K562 (cell line): ENCODE results near the gene AKR1A1. TPM values are rescaled to one million over a fixed set of nuclear protein-coding genes. Genes with fewer than 3 reads are reported as not detected.

ENCODE experiments used
- ATAC-seq: fragments of 200-7000 bp; cut with Tn5 transposase; 3 replicates; pipeline ENCODE4 v1.9.1; 2020; ENCODE audit warnings: moderate library complexity
- BruUV-seq: library from RNA; stranded (reverse); fragments of 400-500 nt; replicated peaks from 2 replicates; lab custom pipeline; 2021; lab: Mats Ljungman, UMichigan
- CTCF ChIA-PET: fragments of 300-600 bp; formaldehyde crosslinking; extraction: SDS; loops from one replicate; lab custom pipeline; 2021; ENCODE audit warnings: low intra/inter-chr PET ratio; lab: Yijun Ruan, JAX
- POLR2A ChIA-PET: fragments of 300-600, 350-650 bp; sonication (Branson Sonifier 250); formaldehyde crosslinking; extraction: SDS; loops from one replicate; lab custom pipeline; 2021; ENCODE audit warnings: antibody characterized with exemption, inconsistent platforms; lab: Yijun Ruan, JAX
- DNase-seq, 4 experiments: peaks; one replicate each; pipeline versions ENCODE4 v3.0.0 to v3.0.0-alpha.2; 2011 to 2018; ENCODE audit warnings: low spot score in 3 of 4, mixed read lengths in 3 of 4; ENCODE audit errors: extremely low read depth in 1 of 4
- FAIRE-seq: peaks from 2 replicates; lab custom pipeline; 2011; peaks lifted over from hg19 to GRCh38; lab: Jason Lieb, UNC
- H2AFZ ChIP-seq: 2 replicates; pipeline ENCODE4 v1.6.0; 2011; ENCODE audit warnings: low read depth, low read length, control low read depth, inconsistent platforms
- H3K27ac ChIP-seq: fragments of 200-600 bp; 3 replicates; pipeline ENCODE4 v1.8.0; 2011; ENCODE audit warnings: low read depth, mild to moderate bottlenecking, control low read depth, inconsistent platforms, low read length, moderate library complexity, mixed read lengths; ENCODE audit errors: extremely low read depth
- H3K27me3 ChIP-seq, 2 experiments: fragments of 300-600 bp in 1 of 2; 2 replicates in 1 of 2; 3 replicates in 1 of 2; pipeline versions ENCODE4 v1.6.0 to v1.8.0; 2011; ENCODE audit warnings: inconsistent platforms in 2 of 2, low read length in 2 of 2, mild to moderate bottlenecking in 1 of 2, mixed read lengths in 1 of 2, moderate library complexity in 1 of 2; ENCODE audit not compliant: control insufficient read depth in 2 of 2, insufficient read depth in 2 of 2
- H3K36me3 ChIP-seq: fragments of 300-600 bp; 3 replicates; pipeline ENCODE4 v1.8.0; 2011; ENCODE audit warnings: mild to moderate bottlenecking, low read length, inconsistent platforms; ENCODE audit not compliant: control insufficient read depth, insufficient read depth
- H3K4me1 ChIP-seq, 2 experiments: fragments of 200-600 bp in 1 of 2; replicated peaks in 1 of 2; 2 replicates in 1 of 2; 3 replicates in 1 of 2; pipeline versions ENCODE4 v1.5.1 to v1.8.0; 2011; ENCODE audit warnings: inconsistent platforms in 2 of 2, low read length in 2 of 2, mild to moderate bottlenecking in 1 of 2, mixed read lengths in 1 of 2, moderate library complexity in 1 of 2; ENCODE audit not compliant: control insufficient read depth in 2 of 2, insufficient read depth in 2 of 2
- H3K4me2 ChIP-seq: 2 replicates; pipeline ENCODE4 v1.6.1; 2011; ENCODE audit warnings: low read length, control low read depth, inconsistent platforms, mixed read lengths; ENCODE audit not compliant: insufficient read depth
- H3K4me3 ChIP-seq: fragments of 200-600 bp; sonication (generic), shearing (Covaris generic); 2 replicates; pipeline ENCODE4 v1.5.1; 2016; ENCODE audit warnings: control low read depth, inconsistent platforms
- H3K79me2 ChIP-seq: fragments of 200-600 bp; 3 replicates; pipeline ENCODE4 v1.8.0; 2011; ENCODE audit warnings: low read length, inconsistent platforms; ENCODE audit not compliant: control insufficient read depth, insufficient read depth
- H3K9ac ChIP-seq, 2 experiments: 2 replicates each; pipeline versions ENCODE4 v1.6.0 to v1.6.1; 2011; ENCODE audit warnings: low read depth in 2 of 2, low read length in 2 of 2, control low read depth in 1 of 2, inconsistent platforms in 1 of 2, mild to moderate bottlenecking in 1 of 2, mixed read lengths in 1 of 2; ENCODE audit not compliant: insufficient read depth in 1 of 2
- H3K9me1 ChIP-seq: one replicate; pipeline ENCODE4 v1.6.0; 2011; ENCODE audit warnings: inconsistent platforms, mild to moderate bottlenecking, low read length, moderate library complexity; ENCODE audit not compliant: control insufficient read depth, insufficient read depth
- H3K9me3 ChIP-seq: replicated peaks from 2 replicates; pipeline ENCODE4 v1.5.1; 2011; ENCODE audit warnings: low read depth, low read length, inconsistent platforms; ENCODE audit not compliant: control insufficient read depth, insufficient read depth
- H4K20me1 ChIP-seq: replicated peaks from 2 replicates; pipeline ENCODE4 v1.6.1; 2011; ENCODE audit warnings: low read length, inconsistent platforms, mixed read lengths; ENCODE audit not compliant: control insufficient read depth, insufficient read depth
- COPS2 ChIP-seq: fragments of 450-650 bp; conservative IDR thresholded peaks from 2 replicates; pipeline ENCODE4 v1.6.1; 2016; ENCODE audit warnings: mild to moderate bottlenecking, moderate library complexity
- FOSL1 ChIP-seq: fragments of 200-800 bp; sonication (Bioruptor generic); conservative IDR thresholded peaks from 2 replicates; pipeline ENCODE4 v1.6.1; 2016; ENCODE audit warnings: missing genetic modification characterization, missing compliant biosample characterization
- KDM5B ChIP-seq: fragments of 200-600 bp; sonication (generic); IDR thresholded peaks from 2 replicates; pipeline ENCODE4 v1.6.1; 2012; ENCODE audit warnings: low read depth, mild to moderate bottlenecking, moderate library complexity, low read length, control low read depth, inconsistent platforms; ENCODE audit not compliant: insufficient replicate concordance
- NR2F6 ChIP-seq: fragments of 450-650 bp; formaldehyde crosslinking; IDR thresholded peaks from 2 replicates; pipeline ENCODE4 v1.4.0; 2020; ENCODE audit warnings: mild to moderate bottlenecking
- POLR2AphosphoS2 ChIP-seq: IDR thresholded peaks from 2 replicates; pipeline ENCODE4 v1.6.1; 2012; ENCODE audit warnings: low read length, improper control_type of control experiment
- RBFOX2 ChIP-seq: fragments of 200-400 bp; formaldehyde crosslinking; IDR thresholded peaks from 2 replicates; pipeline ENCODE4 v1.6.1; 2017; ENCODE audit warnings: low read depth, mild to moderate bottlenecking, low read length, moderate library complexity
- TAF15 ChIP-seq: fragments of 200-400 bp; formaldehyde crosslinking; IDR thresholded peaks from 2 replicates; pipeline ENCODE4 v1.6.1; 2017; ENCODE audit warnings: mild to moderate bottlenecking, low read depth, low read length, moderate library complexity
- THRAP3 ChIP-seq: fragments of 450-650 bp; IDR thresholded peaks from 2 replicates; pipeline ENCODE4 v1.6.1; 2016; ENCODE audit warnings: mild to moderate bottlenecking, inconsistent platforms, borderline replicate concordance
- ZNF717 ChIP-seq: fragments of 250-450 bp; sonication (Bioruptor Pico); IDR thresholded peaks from 2 replicates; pipeline ENCODE4 v1.5.0; 2021
- ZNF76 ChIP-seq: fragments of 250-450 bp; sonication (Bioruptor Pico); IDR thresholded peaks from 2 replicates; pipeline ENCODE4 v1.4.0; 2020; ENCODE audit warnings: mild to moderate bottlenecking, moderate library complexity, borderline replicate concordance
- ZNF77 ChIP-seq: fragments of 250-450 bp; sonication (Bioruptor Pico); IDR thresholded peaks from 2 replicates; pipeline ENCODE4 v1.5.0; 2020
- WGBS: fragments of 100-300 bp; shearing (Covaris generic); methylation state at CpG from one replicate; pipeline ENCODE4 v1.1.6; 2016; ENCODE audit warnings: low coverage, mixed read lengths; ENCODE audit not compliant: insufficient coverage; ENCODE audit errors: missing lambda C conversion rate; 5-methylcytosine and 5-hydroxymethylcytosine counted together
- in situ Hi-C: fragments of 300-500 bp; cut with MboI; formaldehyde crosslinking; loops from 4 replicates; pipeline ENCODE4 v1.15.0; 2018; ENCODE audit warnings: inconsistent platforms, mixed read lengths
- intact Hi-C: fragments of 100-400 bp; cut with micrococcal nuclease; formaldehyde crosslinking; loops from 2 replicates; pipeline ENCODE4 v1.14.2; 2022
- polyA plus RNA-seq, 8 experiments: library from polyadenylated mRNA; depleted of rRNA in 4 of 8; stranded (reverse) in 5 of 8; unstranded in 3 of 8; fragments of >200 nt; fragmentation: Nextera tagmentation in 2 of 8; fragmentation: Illumina TruSeq in 1 of 8; extraction: Ambion mirVana in 2 of 8; extraction: Trizol in 1 of 8; gene quantifications; 2 replicates each; pipeline versions ENCODE4 v1.2.1 to v1.2.3, GENCODE V29; 2011 to 2014; ENCODE audit warnings: inconsistent platforms in 1 of 8, missing spikeins in 1 of 8
- total RNA-seq, 7 experiments: library from RNA; depleted of rRNA in 6 of 7; stranded (reverse); fragments of >200 nt in 6 of 7; fragmentation: Illumina TruSeq in 2 of 7; extraction: Trizol in 2 of 7; gene quantifications; 2 replicates each; pipeline versions ENCODE4 v1.2.1 to v1.2.3, GENCODE V29; 2011 to 2021; ENCODE audit warnings: low replicate concordance in 1 of 7
- TF ChIP-seq, protein P1 (sequence below), 3 experiments: IDR thresholded peaks in 2 of 3; conservative IDR thresholded peaks in 1 of 3; 2 replicates each; pipeline ENCODE4 v1.5.1; 2011 to 2012; ENCODE audit warnings: low read length in 3 of 3, mild to moderate bottlenecking in 3 of 3, control low read depth in 2 of 3, improper control_type of control experiment in 1 of 3, inconsistent platforms in 1 of 3, low read depth in 1 of 3, mixed read lengths in 1 of 3, moderate library complexity in 1 of 3; ENCODE audit not compliant: insufficient read depth in 2 of 3
- TF ChIP-seq, protein P2 (sequence below): IDR thresholded peaks from 2 replicates; pipeline ENCODE4 v1.6.1; 2011; ENCODE audit not compliant: insufficient read length; ENCODE audit errors: extremely low read depth
- TF ChIP-seq, protein P3 (sequence below): fragments of 250-450 bp; sonication (Bioruptor Pico); IDR thresholded peaks from 2 replicates; pipeline ENCODE4 v1.4.0; 2020; ENCODE audit warnings: mild to moderate bottlenecking, moderate library complexity, borderline replicate concordance
- TF ChIP-seq, protein P4 (sequence below), 2 experiments: fragments of 250-450 bp in 1 of 2; fragments of 450-650 bp in 1 of 2; sonication (Bioruptor Pico) in 1 of 2; IDR thresholded peaks; 2 replicates each; pipeline versions ENCODE4 v1.6.1 to v1.8.0; 2016 to 2021; ENCODE audit warnings: mild to moderate bottlenecking in 2 of 2, moderate library complexity in 2 of 2, missing compliant biosample characterization in 1 of 2, missing genetic modification characterization in 1 of 2

Gene AKR1A1
- total and polyA plus RNA-seq, 9 of the 15 experiments (the other 6 are each of a cell fraction or from before 2014, with no cell fraction given), result 68.6 to 211 (median 132) TPM

DNA sequence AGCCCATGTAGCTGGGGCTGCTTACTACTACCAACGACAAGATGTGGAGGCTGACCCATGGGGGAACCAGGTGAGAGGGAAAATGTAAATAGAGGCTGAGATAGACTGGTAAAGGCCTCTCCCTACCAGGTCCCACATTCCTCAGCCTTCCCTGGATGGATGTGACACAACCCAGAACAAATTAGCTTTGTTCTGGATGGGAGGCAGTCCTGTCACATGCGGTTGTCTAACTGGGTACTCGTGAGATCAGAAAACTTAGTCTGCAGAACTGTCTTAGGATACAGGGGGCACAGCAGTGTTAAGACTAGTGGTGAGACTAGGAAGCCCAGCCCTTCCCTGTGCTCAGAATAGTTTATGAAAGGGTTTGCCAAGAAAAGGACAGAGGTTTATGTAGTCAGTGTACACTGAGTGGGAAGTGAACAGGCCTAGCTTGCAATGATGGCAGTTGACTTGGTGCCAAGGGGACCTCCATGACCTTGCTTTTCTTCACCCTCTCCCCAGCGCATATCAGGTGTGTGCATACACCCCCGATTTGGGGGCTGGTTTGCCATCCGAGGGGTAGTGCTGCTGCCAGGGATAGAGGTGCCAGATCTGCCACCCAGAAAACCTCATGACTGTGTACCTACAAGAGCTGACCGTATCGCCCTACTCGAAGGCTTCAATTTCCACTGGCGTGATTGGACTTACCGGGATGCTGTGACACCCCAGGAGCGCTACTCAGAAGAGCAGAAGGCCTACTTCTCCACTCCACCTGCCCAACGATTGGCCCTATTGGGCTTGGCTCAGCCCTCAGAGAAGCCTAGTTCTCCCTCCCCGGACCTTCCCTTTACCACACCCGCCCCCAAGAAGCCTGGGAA lies 42.1 kb upstream of the AKR1A1 start:
- 69% methylated on average over 15 of the region's 15 CpGs for WGBS
- POLR2A ChIA-PET, result interaction anchor here (0.5 to 5.6 kb wide), 12 partner anchors 8 to 791 kb away, joined by 3 to 67 read pairs (median 4); partner anchors contain the start of genes CCDC163, MMACHC, NASP and PRDX1
- TF ChIP-seq THRAP3 (no peak), ZNF76 (CRISPR knock-in tag) (no peak), TAF15 (no peak), ZNF717 (CRISPR knock-in tag) (no peak), POLR2AphosphoS2 (0 out of 2 replicates have a peak, but pooled peaks have one; percentile 24), COPS2 (no peak), RBFOX2 (0 out of 2 replicates have a peak, but pooled peaks have one; percentile 51), FOSL1 (tag) (no peak), KDM5B (peak; percentile 33), NR2F6 (no peak), ZNF77 (CRISPR knock-in tag) (no peak)
- TF ChIP-seq, protein P1, sequence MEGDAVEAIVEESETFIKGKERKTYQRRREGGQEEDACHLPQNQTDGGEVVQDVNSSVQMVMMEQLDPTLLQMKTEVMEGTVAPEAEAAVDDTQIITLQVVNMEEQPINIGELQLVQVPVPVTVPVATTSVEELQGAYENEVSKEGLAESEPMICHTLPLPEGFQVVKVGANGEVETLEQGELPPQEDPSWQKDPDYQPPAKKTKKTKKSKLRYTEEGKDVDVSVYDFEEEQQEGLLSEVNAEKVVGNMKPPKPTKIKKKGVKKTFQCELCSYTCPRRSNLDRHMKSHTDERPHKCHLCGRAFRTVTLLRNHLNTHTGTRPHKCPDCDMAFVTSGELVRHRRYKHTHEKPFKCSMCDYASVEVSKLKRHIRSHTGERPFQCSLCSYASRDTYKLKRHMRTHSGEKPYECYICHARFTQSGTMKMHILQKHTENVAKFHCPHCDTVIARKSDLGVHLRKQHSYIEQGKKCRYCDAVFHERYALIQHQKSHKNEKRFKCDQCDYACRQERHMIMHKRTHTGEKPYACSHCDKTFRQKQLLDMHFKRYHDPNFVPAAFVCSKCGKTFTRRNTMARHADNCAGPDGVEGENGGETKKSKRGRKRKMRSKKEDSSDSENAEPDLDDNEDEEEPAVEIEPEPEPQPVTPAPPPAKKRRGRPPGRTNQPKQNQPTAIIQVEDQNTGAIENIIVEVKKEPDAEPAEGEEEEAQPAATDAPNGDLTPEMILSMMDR (IDR thresholded peaks at IDR 0.05 in 2 of 3, conservative IDR thresholded peaks at IDR 0.05 in 1 of 3; ENCODE audit: insufficient read depth in 2 of 3, low read depth in 1 of 3, low read length in 3 of 3), result peak in 2 of 3 experiments; percentile 23 to 40; a peak in 1 of 6 replicates
- TF ChIP-seq, protein P2, sequence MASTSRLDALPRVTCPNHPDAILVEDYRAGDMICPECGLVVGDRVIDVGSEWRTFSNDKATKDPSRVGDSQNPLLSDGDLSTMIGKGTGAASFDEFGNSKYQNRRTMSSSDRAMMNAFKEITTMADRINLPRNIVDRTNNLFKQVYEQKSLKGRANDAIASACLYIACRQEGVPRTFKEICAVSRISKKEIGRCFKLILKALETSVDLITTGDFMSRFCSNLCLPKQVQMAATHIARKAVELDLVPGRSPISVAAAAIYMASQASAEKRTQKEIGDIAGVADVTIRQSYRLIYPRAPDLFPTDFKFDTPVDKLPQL, result no peak
- TF ChIP-seq, protein P3, sequence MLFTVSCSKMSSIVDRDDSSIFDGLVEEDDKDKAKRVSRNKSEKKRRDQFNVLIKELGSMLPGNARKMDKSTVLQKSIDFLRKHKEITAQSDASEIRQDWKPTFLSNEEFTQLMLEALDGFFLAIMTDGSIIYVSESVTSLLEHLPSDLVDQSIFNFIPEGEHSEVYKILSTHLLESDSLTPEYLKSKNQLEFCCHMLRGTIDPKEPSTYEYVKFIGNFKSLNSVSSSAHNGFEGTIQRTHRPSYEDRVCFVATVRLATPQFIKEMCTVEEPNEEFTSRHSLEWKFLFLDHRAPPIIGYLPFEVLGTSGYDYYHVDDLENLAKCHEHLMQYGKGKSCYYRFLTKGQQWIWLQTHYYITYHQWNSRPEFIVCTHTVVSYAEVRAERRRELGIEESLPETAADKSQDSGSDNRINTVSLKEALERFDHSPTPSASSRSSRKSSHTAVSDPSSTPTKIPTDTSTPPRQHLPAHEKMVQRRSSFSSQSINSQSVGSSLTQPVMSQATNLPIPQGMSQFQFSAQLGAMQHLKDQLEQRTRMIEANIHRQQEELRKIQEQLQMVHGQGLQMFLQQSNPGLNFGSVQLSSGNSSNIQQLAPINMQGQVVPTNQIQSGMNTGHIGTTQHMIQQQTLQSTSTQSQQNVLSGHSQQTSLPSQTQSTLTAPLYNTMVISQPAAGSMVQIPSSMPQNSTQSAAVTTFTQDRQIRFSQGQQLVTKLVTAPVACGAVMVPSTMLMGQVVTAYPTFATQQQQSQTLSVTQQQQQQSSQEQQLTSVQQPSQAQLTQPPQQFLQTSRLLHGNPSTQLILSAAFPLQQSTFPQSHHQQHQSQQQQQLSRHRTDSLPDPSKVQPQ (CRISPR knock-in tag), result no peak
- TF ChIP-seq, protein P4, sequence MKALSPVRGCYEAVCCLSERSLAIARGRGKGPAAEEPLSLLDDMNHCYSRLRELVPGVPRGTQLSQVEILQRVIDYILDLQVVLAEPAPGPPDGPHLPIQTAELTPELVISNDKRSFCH (CRISPR knock-in tag; IDR thresholded peaks at IDR 0.05), result no peak
- TF ChIP-seq, protein P4 (tag; IDR thresholded peaks at IDR 0.05), result no peak

More for the DNA sequence above, 42.1 kb upstream of the AKR1A1 start:
- Histone ChIP-seq H4K20me1 (no peaks in the 10 kb centered on the region), H2AFZ (no peak overlapping the region), H3K27ac (no peak overlapping the region), H3K4me2 (no peak overlapping the region), H3K9me3 (no peaks in the 10 kb centered on the region), H3K9ac (no peak overlapping the region), H3K79me2 (peaks cover 7% of the 10 kb centered on the region; the same call in 1 of the 3 replicates), H3K36me3 (peaks cover 78% of the 10 kb centered on the region), H3K27me3 (no peaks in the 10 kb centered on the region), H3K4me1 (no peaks in the 10 kb centered on the region; a peak in 1 of 5 replicates), H3K4me3 (no peak overlapping the region), H3K9me1 (no peaks in the 10 kb centered on the region)
- intact Hi-C loops, result no loop called here
- in situ Hi-C loops, result no loop called here
- ATAC-seq (peak; percentile 63), FAIRE-seq (no peak), DNase-seq (peak in 2 of 4 experiments; percentile 42 to 47)
- CTCF ChIA-PET, result no interaction called here
- BruUV-seq, result no TSS peak
